K562 (cell line): ENCODE measurements around the gene PPM1N. TPM values are rescaled to one million over a fixed set of nuclear protein-coding genes. Genes with fewer than 3 reads are reported as not detected.
A peak's percentile ranks its signal among the peaks of the same experiment; 100 is the strongest.

Experiments
- CBX5 ChIP-seq: IDR thresholded peaks from 2 replicates; pipeline ENCODE4 v1.6.1; 2014; ENCODE audit warnings: low read depth, borderline replicate concordance
- CREB3L1 ChIP-seq: fragments of 450-650 bp; IDR thresholded peaks from 2 replicates; pipeline ENCODE4 v1.6.1; 2014; ENCODE audit warnings: low read depth, mild to moderate bottlenecking, moderate library complexity, borderline replicate concordance
- EP400 ChIP-seq: fragments of 450-650 bp; IDR thresholded peaks from 2 replicates; pipeline ENCODE4 v1.6.1; 2017; ENCODE audit warnings: antibody characterized with exemption, mild to moderate bottlenecking, moderate library complexity
- FOXA3 ChIP-seq, 2 experiments: fragments of 450-650 bp in 1 of 2; sonication (generic) in 1 of 2; formaldehyde crosslinking; IDR thresholded peaks in 1 of 2; conservative IDR thresholded peaks in 1 of 2; 2 replicates each; pipeline versions ENCODE4 v1.4.0 to v1.8.0; 2020 to 2022; ENCODE audit warnings: mild to moderate bottlenecking in 2 of 2, missing genetic modification reagents in 1 of 2
- GATA2 ChIP-seq: sonication (generic); formaldehyde crosslinking; IDR thresholded peaks from 2 replicates; pipeline ENCODE4 v1.4.0; 2020; ENCODE audit warnings: mild to moderate bottlenecking, missing genetic modification reagents
- HNRNPL ChIP-seq: fragments of 200-400 bp; formaldehyde crosslinking; IDR thresholded peaks from 2 replicates; pipeline ENCODE4 v1.6.1; 2017; ENCODE audit warnings: low read depth, mild to moderate bottlenecking, low read length
- KAT2B ChIP-seq: IDR thresholded peaks from one replicate; pipeline ENCODE4 v1.6.1; 2012; ENCODE audit warnings: low read depth, mild to moderate bottlenecking, control low read depth, inconsistent platforms, low read length, moderate library complexity
- KDM5B ChIP-seq: fragments of 200-600 bp; sonication (generic); IDR thresholded peaks from 2 replicates; pipeline ENCODE4 v1.6.1; 2012; ENCODE audit warnings: low read depth, mild to moderate bottlenecking, moderate library complexity, low read length, control low read depth, inconsistent platforms; ENCODE audit not compliant: insufficient replicate concordance
- NEUROD1 ChIP-seq: fragments of 150-350 bp; IDR thresholded peaks from 2 replicates; pipeline ENCODE4 v1.6.1; 2014; ENCODE audit warnings: borderline replicate concordance, low read length, low read depth; ENCODE audit not compliant: partially characterized antibody
- NRF1 ChIP-seq, 2 experiments: fragments of 450-650 bp; IDR thresholded peaks in 1 of 2; conservative IDR thresholded peaks in 1 of 2; 2 replicates each; pipeline ENCODE4 v1.6.1; 2014; ENCODE audit warnings: mild to moderate bottlenecking in 2 of 2
- PHF21A ChIP-seq: fragments of 450-650 bp; IDR thresholded peaks from 2 replicates; pipeline ENCODE4 v1.6.1; 2017; ENCODE audit warnings: low read depth, borderline replicate concordance
- POLR3A ChIP-seq: IDR thresholded peaks from 2 replicates; pipeline ENCODE4 v1.6.1; 2011; ENCODE audit warnings: borderline replicate concordance, mild to moderate bottlenecking, moderate library complexity; ENCODE audit not compliant: insufficient read length, insufficient read depth; ENCODE audit errors: extremely low read depth
- PREB ChIP-seq: sonication (generic); formaldehyde crosslinking; IDR thresholded peaks from 2 replicates; pipeline ENCODE4 v1.8.1; 2023; ENCODE audit warnings: mild to moderate bottlenecking, missing genetic modification reagents
- SMARCB1 ChIP-seq: IDR thresholded peaks from 2 replicates; pipeline ENCODE4 v1.6.1; 2011; ENCODE audit warnings: improper control_type of control experiment, low read depth; ENCODE audit not compliant: insufficient read length
- TAF7 ChIP-seq: fragments of 450-650 bp; IDR thresholded peaks from 2 replicates; pipeline ENCODE4 v1.6.1; 2016; ENCODE audit warnings: missing genetic modification characterization, missing compliant biosample characterization
- TCF3 ChIP-seq: sonication (generic); formaldehyde crosslinking; IDR thresholded peaks from 2 replicates; pipeline ENCODE4 v1.4.0; 2020; ENCODE audit warnings: mild to moderate bottlenecking, missing genetic modification reagents
- TCF7 ChIP-seq: sonication (generic); IDR thresholded peaks from 2 replicates; pipeline ENCODE4 v1.6.1; 2016; ENCODE audit warnings: antibody characterized with exemption, borderline replicate concordance
- ZC3H8 ChIP-seq: fragments of 450-650 bp; IDR thresholded peaks from 2 replicates; pipeline ENCODE4 v1.6.1; 2017
- ZFPM2 ChIP-seq: fragments of 250-450 bp; sonication (Bioruptor Pico); IDR thresholded peaks from 2 replicates; pipeline ENCODE4 v1.5.1; 2022; ENCODE audit warnings: mild to moderate bottlenecking
- ZNF224 ChIP-seq: sonication (generic); formaldehyde crosslinking; IDR thresholded peaks from 2 replicates; pipeline ENCODE4 v1.8.0; 2022; ENCODE audit warnings: mild to moderate bottlenecking, missing genetic modification reagents
- ZNF354B ChIP-seq: fragments of 250-450 bp; sonication (Bioruptor Pico); IDR thresholded peaks from 2 replicates; pipeline ENCODE4 v1.4.0; 2020
- ZNF507 ChIP-seq: conservative IDR thresholded peaks from 2 replicates; pipeline ENCODE4 v1.6.1; 2017; ENCODE audit warnings: missing genetic modification characterization, missing compliant biosample characterization
- ZNF584 ChIP-seq: fragments of 200-800 bp; sonication (Bioruptor generic); IDR thresholded peaks from 2 replicates; pipeline ENCODE4 v1.6.1; 2016; ENCODE audit warnings: low read depth, mild to moderate bottlenecking, missing genetic modification characterization, missing compliant biosample characterization
- ZNF717 ChIP-seq: fragments of 250-450 bp; sonication (Bioruptor Pico); IDR thresholded peaks from 2 replicates; pipeline ENCODE4 v1.5.0; 2021
- ZNF830 ChIP-seq: fragments of 250-450 bp; sonication (Bioruptor Pico); IDR thresholded peaks from 2 replicates; pipeline ENCODE4 v1.5.0; 2021; ENCODE audit warnings: mild to moderate bottlenecking
- polyA plus RNA-seq, 8 experiments: library from polyadenylated mRNA; depleted of rRNA in 4 of 8; stranded (reverse) in 5 of 8; unstranded in 3 of 8; fragments of >200 nt; fragmentation: Nextera tagmentation in 2 of 8; fragmentation: Illumina TruSeq in 1 of 8; extraction: Ambion mirVana in 2 of 8; extraction: Trizol in 1 of 8; gene quantifications; 2 replicates each; pipeline versions ENCODE4 v1.2.1 to v1.2.3, GENCODE V29; 2011 to 2014; ENCODE audit warnings: inconsistent platforms in 1 of 8, missing spikeins in 1 of 8
- total RNA-seq, 7 experiments: library from RNA; depleted of rRNA in 6 of 7; stranded (reverse); fragments of >200 nt in 6 of 7; fragmentation: Illumina TruSeq in 2 of 7; extraction: Trizol in 2 of 7; gene quantifications; 2 replicates each; pipeline versions ENCODE4 v1.2.1 to v1.2.3, GENCODE V29; 2011 to 2021; ENCODE audit warnings: low replicate concordance in 1 of 7

PPM1N gene
- total and polyA plus RNA-seq, 9 of the 15 experiments (the other 6 are each of a cell fraction or from before 2014, with no cell fraction given) = 4.5 to 15.6 (median 8.7) TPM

- TF ChIP-seq FOXA3 (CRISPR knock-in tag; conservative IDR thresholded peaks at IDR 0.05 in 1 of 2, IDR thresholded peaks at IDR 0.05 in 1 of 2) (no peak), ZNF830 (CRISPR knock-in tag) (no peak), ZNF584 (CRISPR knock-in tag) (peak; percentile 82), ZFPM2 (CRISPR knock-in tag) (no peak), ZNF224 (CRISPR knock-in tag) (no peak), KDM5B (no peak), GATA2 (CRISPR knock-in tag) (no peak), TCF7 (peak; percentile 82; the same call in 1 of the 2 replicates), ZNF717 (no peak), CREB3L1 (peak; percentile 72; the same call in 1 of the 2 replicates), PHF21A (peak; percentile 60; the same call in 1 of the 2 replicates), CBX5 (no peak), SMARCB1 (no peak), POLR3A (no peak), KAT2B (no peak), ZNF354B (CRISPR knock-in tag) (no peak), PREB (no peak), ZC3H8 (no peak), TAF7 (tag) (no peak), HNRNPL (no peak), ZNF507 (tag) (no peak), TCF3 (CRISPR knock-in tag) (no peak), NEUROD1 (peak; percentile 50), EP400 (no peak), NRF1 (conservative IDR thresholded peaks at IDR 0.05 in 1 of 2, IDR thresholded peaks at IDR 0.05 in 1 of 2) (0 out of 4 replicates have a peak, but pooled peaks of 1 of the 2 experiments have one; percentile 19)
Measured at GRCh38 chr19:45485305-45486077, 12.8 kb upstream of the PPM1N start (continued).
